Kidney (tissue), 14 donors: ENCODE data around the gene NDUFA8. TPM values are rescaled to one million over a fixed set of nuclear protein-coding genes. Genes with fewer than 3 reads are reported as not detected.
A peak's percentile ranks its signal among the peaks of the same experiment; 100 is the strongest.

Source experiments
- DNase-seq, 5 donors: peaks; one replicate each; pipeline ENCODE4 v3.0.0-alpha.2; 2013 to 2020
- FAIRE-seq: peaks from 2 replicates; lab custom pipeline; 2012; peaks lifted over from hg19 to GRCh38; lab: Jason Lieb, UNC
- H3K27ac ChIP-seq, 2 donors: one replicate each; pipeline ENCODE4 v1.7.0; 2013; ENCODE audit warnings: low read depth in 2 of 2, low read length in 2 of 2, inconsistent platforms in 1 of 2
- H3K27me3 ChIP-seq: one replicate; pipeline ENCODE4 v1.7.1; 2013; ENCODE audit warnings: low read length, inconsistent platforms; ENCODE audit not compliant: control insufficient read depth, insufficient read depth
- H3K36me3 ChIP-seq, 3 donors: one replicate each; pipeline versions ENCODE4 v1.7.0 to v1.7.1; 2013; ENCODE audit warnings: low read length in 3 of 3, control low read depth in 1 of 3, inconsistent platforms in 1 of 3; ENCODE audit not compliant: insufficient read depth in 3 of 3, control insufficient read depth in 2 of 3
- H3K4me1 ChIP-seq, 3 donors: one replicate each; pipeline versions ENCODE4 v1.7.0 to v1.7.1; 2013; ENCODE audit warnings: low read length in 3 of 3, inconsistent platforms in 1 of 3, low read depth in 1 of 3; ENCODE audit not compliant: control insufficient read depth in 2 of 3, insufficient read depth in 2 of 3
- H3K4me3 ChIP-seq, 3 donors: one replicate each; pipeline versions ENCODE4 v1.7.0 to v1.8.1; 2013; ENCODE audit warnings: low read length in 3 of 3, control low read depth in 1 of 3, inconsistent platforms in 1 of 3
- H3K9ac ChIP-seq, 3 donors: one replicate each; pipeline versions ENCODE4 v1.7.0 to v1.7.1; 2013; ENCODE audit warnings: low read length in 3 of 3, control low read depth in 1 of 3, inconsistent platforms in 1 of 3
- H3K9me3 ChIP-seq, 3 donors: one replicate each; pipeline versions ENCODE4 v1.7.0 to v1.7.1; 2013; ENCODE audit warnings: low read length in 3 of 3, control low read depth in 1 of 3, inconsistent platforms in 1 of 3; ENCODE audit not compliant: control insufficient read depth in 2 of 3, insufficient read depth in 1 of 3
- intact Hi-C: fragments of 100-400 bp; cut with DNase I; formaldehyde crosslinking; loops from one replicate; pipeline ENCODE4 v1.11.1; 2022
- polyA plus RNA-seq: library from polyadenylated mRNA; stranded (reverse); fragments of 350-450 nt; fragmentation: Illumina TruSeq; extraction: RNeasy Lipid Tissue Mini Kit (QIAGEN cat#74804); gene quantifications from one replicate; pipeline ENCODE4 v1.2.3, GENCODE V29; 2014; ENCODE audit warnings: low read depth, low replicate concordance; ENCODE audit not compliant: insufficient read depth
- total RNA-seq: library from RNA; stranded (reverse); fragmentation: NEBNext Ultra II Directional; extraction: Animal tissue kit (Norgen Biotek cat#: 25700); gene quantifications from one replicate; pipeline ENCODE4 v1.2.1, GENCODE V29; 2021
- TF ChIP-seq, protein P1 (sequence below): IDR thresholded peaks from 3 replicates; pipeline ENCODE4 v1.5.1; 2012; ENCODE audit warnings: mild to moderate bottlenecking, moderate library complexity, borderline replicate concordance; ENCODE audit not compliant: insufficient read depth; ENCODE audit errors: extremely low read depth
- donor health status: control.
- donor health status: control.
- donor health status: control.
- donor health status: control.
- donor health status: control.
- donor health status: DM: yes; HTN: yes; CAD: no.
- donor health status: Normal renal cell carcinoma (clear cell type).

NDUFA8 gene
- total and polyA plus RNA-seq, 2 donors from 2014 or later, result 42.5 to 264 TPM

DNA sequence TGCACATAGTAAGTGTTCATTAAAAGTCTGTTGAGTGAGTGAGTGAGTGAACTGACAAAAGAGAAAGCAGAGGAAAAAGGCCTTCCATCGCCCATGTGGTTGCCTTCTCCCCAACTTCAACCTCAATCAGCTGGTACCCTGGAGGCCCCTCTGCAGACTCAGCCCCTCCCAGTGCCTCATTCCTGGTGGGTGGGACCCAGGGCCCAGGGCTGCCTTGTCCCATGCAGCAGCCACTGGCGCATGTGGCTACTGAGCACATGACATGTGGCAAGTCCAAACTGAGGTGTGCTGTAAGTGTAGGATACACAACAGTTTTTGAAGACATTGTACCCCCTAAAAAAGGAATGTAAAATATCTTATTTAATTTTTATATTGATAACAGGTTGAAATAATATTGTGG is 29.6 kb downstream of the NDUFA8 start:
- peaks cover 10% of the 10 kb centered on the region for H3K27me3 ChIP-seq
- H3K9ac ChIP-seq, result no peak overlapping the region
- no peak for DNase-seq
- no peak for FAIRE-seq
- H3K36me3 ChIP-seq, result no peaks in the 10 kb centered on the region
- no peaks in the 10 kb centered on the region for H3K9me3 ChIP-seq
- TF ChIP-seq, protein P1, sequence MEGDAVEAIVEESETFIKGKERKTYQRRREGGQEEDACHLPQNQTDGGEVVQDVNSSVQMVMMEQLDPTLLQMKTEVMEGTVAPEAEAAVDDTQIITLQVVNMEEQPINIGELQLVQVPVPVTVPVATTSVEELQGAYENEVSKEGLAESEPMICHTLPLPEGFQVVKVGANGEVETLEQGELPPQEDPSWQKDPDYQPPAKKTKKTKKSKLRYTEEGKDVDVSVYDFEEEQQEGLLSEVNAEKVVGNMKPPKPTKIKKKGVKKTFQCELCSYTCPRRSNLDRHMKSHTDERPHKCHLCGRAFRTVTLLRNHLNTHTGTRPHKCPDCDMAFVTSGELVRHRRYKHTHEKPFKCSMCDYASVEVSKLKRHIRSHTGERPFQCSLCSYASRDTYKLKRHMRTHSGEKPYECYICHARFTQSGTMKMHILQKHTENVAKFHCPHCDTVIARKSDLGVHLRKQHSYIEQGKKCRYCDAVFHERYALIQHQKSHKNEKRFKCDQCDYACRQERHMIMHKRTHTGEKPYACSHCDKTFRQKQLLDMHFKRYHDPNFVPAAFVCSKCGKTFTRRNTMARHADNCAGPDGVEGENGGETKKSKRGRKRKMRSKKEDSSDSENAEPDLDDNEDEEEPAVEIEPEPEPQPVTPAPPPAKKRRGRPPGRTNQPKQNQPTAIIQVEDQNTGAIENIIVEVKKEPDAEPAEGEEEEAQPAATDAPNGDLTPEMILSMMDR, result no peak
- peaks cover 0 to 11% (median 0%) of the 10 kb centered on the region in 3 donors for H3K4me1 ChIP-seq
- no peak overlapping the region for H3K27ac ChIP-seq
- H3K4me3 ChIP-seq, result no peak overlapping the region
- intact Hi-C loops, result no loop called here

DNA sequence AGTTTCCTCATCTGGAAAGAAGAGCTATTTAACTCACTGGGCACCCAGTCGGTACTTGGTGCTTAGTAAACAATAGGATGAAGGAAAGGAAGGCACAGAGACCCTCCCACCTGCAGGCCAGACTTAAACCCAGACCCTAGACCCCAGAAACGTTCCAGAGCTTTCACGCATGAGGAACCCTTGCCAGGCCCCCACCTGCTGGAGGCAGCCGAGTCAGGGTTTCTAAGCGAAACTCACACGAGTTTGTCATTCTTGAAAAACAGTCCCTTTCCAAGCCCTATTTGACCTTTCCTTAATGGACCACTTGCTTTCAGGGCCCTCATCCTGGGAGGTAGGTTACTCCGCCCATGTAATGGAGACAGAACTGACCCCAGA is 30.6 kb downstream of the NDUFA8 start:
- peaks cover 10% of the 10 kb centered on the region for H3K27me3 ChIP-seq
- intact Hi-C loops, result no loop called here
- peaks cover 0 to 11% (median 0%) of the 10 kb centered on the region in 3 donors for H3K4me1 ChIP-seq
- H3K9ac ChIP-seq, result no peak overlapping the region
- no peaks in the 10 kb centered on the region for H3K9me3 ChIP-seq
- DNase-seq, result no peak
- no peak for FAIRE-seq
- no peak overlapping the region for H3K27ac ChIP-seq
- no peak overlapping the region for H3K4me3 ChIP-seq
- no peaks in the 10 kb centered on the region for H3K36me3 ChIP-seq
- TF ChIP-seq, protein P1, result no peak

DNA sequence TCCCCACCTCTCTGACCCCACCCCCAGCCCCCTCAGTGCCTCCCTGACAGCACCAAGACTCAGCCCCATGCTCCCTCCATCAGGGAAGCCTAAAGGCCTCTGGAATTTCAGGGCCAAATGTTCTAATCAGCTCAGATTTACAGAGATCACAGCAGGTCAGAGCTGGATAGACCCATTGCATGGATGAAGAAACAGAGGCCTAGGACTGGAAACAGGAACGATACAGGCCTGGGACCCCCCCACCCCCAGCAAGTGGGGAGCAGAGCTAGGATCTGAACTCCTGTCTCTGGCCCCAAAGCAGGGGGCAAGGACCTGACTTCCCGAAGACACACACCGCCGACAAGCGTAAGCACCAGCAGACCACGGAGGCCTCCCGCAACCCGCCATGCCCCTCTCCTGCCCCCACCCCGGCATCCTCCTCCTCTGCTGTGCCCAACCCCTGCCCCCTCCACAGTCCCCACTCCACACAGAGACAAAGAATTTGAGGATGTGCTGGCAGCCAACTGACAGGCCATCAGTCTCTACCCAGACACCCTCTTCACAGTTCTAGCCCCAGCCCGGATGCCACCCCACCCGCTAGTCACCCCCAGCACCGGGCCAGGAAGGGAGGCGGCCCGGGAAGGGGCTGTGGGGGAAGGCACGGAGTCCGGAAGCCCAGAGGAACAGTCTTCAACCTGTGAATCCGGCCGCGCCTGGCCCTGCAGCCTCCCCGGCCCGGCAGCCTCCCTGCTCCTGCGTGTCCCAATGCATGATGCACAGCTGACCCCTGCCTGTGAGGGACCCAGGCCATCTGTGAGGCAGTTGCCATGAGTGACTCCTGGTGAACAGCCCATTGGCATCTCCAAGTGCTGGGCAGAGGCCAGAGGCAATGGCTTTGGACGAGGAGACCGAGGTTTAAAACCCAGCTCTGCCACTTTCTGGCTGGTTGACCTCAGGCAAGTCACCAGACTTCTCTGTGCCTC is 31.3 kb downstream of the NDUFA8 start:
- Histone ChIP-seq H3K27ac (no peak overlapping the region), H3K36me3 (no peaks in the 10 kb centered on the region), H3K9ac (no peak overlapping the region), H3K4me1 (peaks cover 0 to 9% (median 0%) of the 10 kb centered on the region in 3 donors), H3K27me3 (peaks cover 10% of the 10 kb centered on the region), H3K4me3 (no peak overlapping the region), H3K9me3 (no peaks in the 10 kb centered on the region)
- DNase-seq (peak in 1 of 5 donors; percentile 84), FAIRE-seq (no peak)
- intact Hi-C loops, result no loop called here
- TF ChIP-seq, protein P1, result no peak
